Loucy (cell line): ENCODE results near the gene KIAA2012.

Experiments
- CTCF ChIP-seq: fragments of 200-600 bp; sonication (generic); conservative IDR thresholded peaks from 2 replicates; pipeline ENCODE4 v1.5.1; 2014; ENCODE audit warnings: mild to moderate bottlenecking, antibody characterized with exemption, low read length
- EZH2phosphoT487 ChIP-seq: fragments of 200-600 bp; IDR thresholded peaks from 2 replicates; pipeline ENCODE4 v1.6.1; 2018; ENCODE audit warnings: antibody characterized with exemption, mild to moderate bottlenecking, moderate library complexity, borderline replicate concordance

GRCh38 chr2:202114291-202114690, 41.2 kb downstream of the KIAA2012 start:
- TF ChIP-seq CTCF: no peak
- TF ChIP-seq EZH2phosphoT487: no peak
